ENCODE results near the gene C2CD4A. TPM values are rescaled to one million over a fixed set of nuclear protein-coding genes. Genes with fewer than 3 reads are reported as not detected.

Gene C2CD4A
- total RNA-seq, 1 donor from 2014 or later = not detected

- TF ChIP-seq, protein P1, sequence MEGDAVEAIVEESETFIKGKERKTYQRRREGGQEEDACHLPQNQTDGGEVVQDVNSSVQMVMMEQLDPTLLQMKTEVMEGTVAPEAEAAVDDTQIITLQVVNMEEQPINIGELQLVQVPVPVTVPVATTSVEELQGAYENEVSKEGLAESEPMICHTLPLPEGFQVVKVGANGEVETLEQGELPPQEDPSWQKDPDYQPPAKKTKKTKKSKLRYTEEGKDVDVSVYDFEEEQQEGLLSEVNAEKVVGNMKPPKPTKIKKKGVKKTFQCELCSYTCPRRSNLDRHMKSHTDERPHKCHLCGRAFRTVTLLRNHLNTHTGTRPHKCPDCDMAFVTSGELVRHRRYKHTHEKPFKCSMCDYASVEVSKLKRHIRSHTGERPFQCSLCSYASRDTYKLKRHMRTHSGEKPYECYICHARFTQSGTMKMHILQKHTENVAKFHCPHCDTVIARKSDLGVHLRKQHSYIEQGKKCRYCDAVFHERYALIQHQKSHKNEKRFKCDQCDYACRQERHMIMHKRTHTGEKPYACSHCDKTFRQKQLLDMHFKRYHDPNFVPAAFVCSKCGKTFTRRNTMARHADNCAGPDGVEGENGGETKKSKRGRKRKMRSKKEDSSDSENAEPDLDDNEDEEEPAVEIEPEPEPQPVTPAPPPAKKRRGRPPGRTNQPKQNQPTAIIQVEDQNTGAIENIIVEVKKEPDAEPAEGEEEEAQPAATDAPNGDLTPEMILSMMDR (IDR thresholded peaks at IDR 0.05) = no peak
- H3K4me3 Mint-ChIP-seq = no peak overlapping the region
- H3K4me1 Mint-ChIP-seq = peaks cover 20% of the 10 kb centered on the region
- H3K9me3 Mint-ChIP-seq = no peaks in the 10 kb centered on the region
- POLR2A ChIA-PET = interaction anchor here (0.6 kb wide), 1 partner anchor 138 kb away, joined by 3 read pairs; no protein-coding TSS in a partner anchor
- ATAC-seq (ENCODE audit: low read depth) (no peak), DNase-seq (no peak)
- intact Hi-C loops (cut with micrococcal nuclease) = loop anchor here (10.0 kb wide), 2 partner anchors 1485 to 1675 kb away; partner anchors contain the start of gene ANXA2
- H3K27me3 Mint-ChIP-seq = peaks cover 18% of the 10 kb centered on the region
- H3K27ac Mint-ChIP-seq = no peak overlapping the region
- CTCF ChIA-PET = no interaction called here
- no peaks in the 10 kb centered on the region for H3K36me3 Mint-ChIP-seq (ENCODE audit: low read depth)
Observed at GRCh38 chr15:62069551-62069950, 2.8 kb downstream of the C2CD4A start.

DNA sequence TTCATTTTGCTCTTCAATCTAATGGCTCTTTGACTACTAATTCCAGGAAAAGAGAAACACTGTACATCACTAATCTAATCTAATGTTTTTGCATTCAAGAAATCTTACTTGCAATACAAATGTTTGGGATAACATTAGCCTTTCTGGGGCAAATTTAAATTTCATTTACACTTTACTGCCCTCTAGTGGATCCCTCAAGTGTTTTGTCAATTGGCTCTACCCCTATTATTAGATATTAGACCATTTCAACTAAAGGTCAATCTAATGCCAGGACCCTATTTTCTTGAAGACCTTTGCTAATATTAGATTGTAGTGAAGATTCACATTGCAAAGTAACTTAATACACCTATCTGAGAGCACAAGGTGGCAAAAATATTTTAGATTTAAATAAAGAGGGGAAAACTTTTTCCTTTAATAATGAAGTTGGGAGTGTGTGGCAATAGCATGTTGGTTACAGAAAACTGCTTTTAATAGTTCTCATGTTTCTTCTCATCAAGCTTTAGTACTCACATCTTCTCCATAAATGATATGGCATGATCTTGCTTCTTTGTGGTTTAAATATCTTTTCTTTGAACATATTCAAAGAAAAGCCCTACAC lies 5.0 kb downstream of the C2CD4A start:
- intact Hi-C loops (cut with micrococcal nuclease) = loop anchor here (1.0 to 5.0 kb wide), 4 partner anchors 44 to 200 kb away; no protein-coding TSS in a partner anchor
- H3K36me3 Mint-ChIP-seq (ENCODE audit: low read depth) = no peaks in the 10 kb centered on the region
- peaks cover 12% of the 10 kb centered on the region for H3K4me1 Mint-ChIP-seq
- H3K27me3 Mint-ChIP-seq = peaks cover 12% of the 10 kb centered on the region
- TF ChIP-seq, protein P1 (IDR thresholded peaks at IDR 0.05) = peak; percentile 63
- CTCF ChIA-PET = interaction anchor here (0.7 to 2.0 kb wide), 4 partner anchors 11 to 204 kb away, joined by 3 to 10 read pairs (median 4); partner anchors contain the start of gene VPS13C
- DNase-seq = no peak
- POLR2A ChIA-PET = interaction anchor here (0.6 to 1.2 kb wide), 2 partner anchors 11 to 21 kb away, joined by 5 to 6 read pairs; partner anchors contain the start of gene VPS13C
- no peak overlapping the region for H3K4me3 Mint-ChIP-seq
- H3K27ac Mint-ChIP-seq = no peak overlapping the region
- H3K9me3 Mint-ChIP-seq = no peaks in the 10 kb centered on the region
- no peak for ATAC-seq (ENCODE audit: low read depth)

GRCh38 chr15:62075595-62076277 lies 9.0 kb downstream of the C2CD4A start:
- Mint-ChIP-seq H3K27me3 (peaks cover 2% of the 10 kb centered on the region), H3K36me3 (ENCODE audit: low read depth) (no peaks in the 10 kb centered on the region), H3K4me3 (no peak overlapping the region), H3K9me3 (no peaks in the 10 kb centered on the region), H3K4me1 (no peaks in the 10 kb centered on the region), H3K27ac (no peak overlapping the region)
- TF ChIP-seq, protein P1 (IDR thresholded peaks at IDR 0.05) = no peak
- ChIA-PET POLR2A (no interaction called here), CTCF (no interaction called here)
- ATAC-seq (ENCODE audit: low read depth) = no peak
- intact Hi-C loops (cut with micrococcal nuclease) = no loop called here
- DNase-seq = no peak

DNA sequence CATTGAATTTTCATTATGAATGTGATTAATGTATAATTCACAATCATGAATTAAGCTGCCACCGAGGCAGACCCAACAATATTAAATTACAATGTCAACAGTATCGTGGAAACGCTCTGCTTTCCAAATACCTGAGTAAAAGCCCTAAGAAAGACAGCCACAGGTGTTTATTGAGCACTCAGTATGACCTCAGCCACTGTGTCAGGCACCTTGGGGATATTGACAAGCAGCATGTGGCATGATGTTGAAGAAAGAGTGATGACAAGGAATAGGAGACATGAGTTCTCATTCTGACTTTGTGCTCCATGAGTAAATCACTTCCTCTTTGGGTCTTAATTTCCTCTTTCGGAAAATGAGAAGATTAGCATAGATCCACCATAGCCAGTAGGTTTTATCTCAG lies 12.8 kb downstream of the C2CD4A start:
- Mint-ChIP-seq H3K4me1 (no peaks in the 10 kb centered on the region), H3K36me3 (ENCODE audit: low read depth) (no peaks in the 10 kb centered on the region), H3K9me3 (peaks cover 10% of the 10 kb centered on the region), H3K27ac (no peak overlapping the region), H3K27me3 (peaks cover 2% of the 10 kb centered on the region), H3K4me3 (no peak overlapping the region)
- ChIA-PET CTCF (no interaction called here), POLR2A (no interaction called here)
- intact Hi-C loops (cut with micrococcal nuclease) = no loop called here
- DNase-seq = no peak
- no peak for ATAC-seq (ENCODE audit: low read depth)
- TF ChIP-seq, protein P1 (IDR thresholded peaks at IDR 0.05) = no peak

Data from activated B cell treated with CpG ODN at 0.5 μM for 24 hours (primary cell).